GM21390 (cell line): ENCODE data around the gene ZNF800.

Experiments
- ATAC-seq: cut with Tn5 transposase; IDR thresholded peaks from one replicate; pipeline ENCODE4 v1.9.1; 2021; ENCODE audit not compliant: unreplicated experiment

ZNF800 gene

GRCh38 chr7:127350586-127350985 is 41.9 kb downstream of the ZNF800 start:
- ATAC-seq = no peak

DNA sequence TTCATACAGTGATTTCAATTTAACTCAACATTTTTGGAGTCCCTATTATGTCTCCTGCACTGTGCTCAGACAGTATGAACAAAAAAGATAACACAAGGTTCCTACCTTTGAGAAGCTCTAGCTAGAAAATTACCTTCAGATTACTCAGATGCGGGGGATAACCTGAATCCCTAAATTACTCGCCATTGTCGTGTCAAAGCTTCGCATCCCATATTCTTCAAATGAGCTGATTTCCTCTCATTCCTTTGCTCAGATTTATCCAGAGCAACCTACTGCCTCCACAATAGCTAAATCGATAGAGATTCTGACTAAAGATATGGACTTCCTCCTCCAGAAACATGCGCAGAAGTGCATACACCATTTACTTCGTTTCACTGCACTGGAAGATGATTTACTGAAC is 42.6 kb downstream of the ZNF800 start:
- no peak for ATAC-seq

DNA sequence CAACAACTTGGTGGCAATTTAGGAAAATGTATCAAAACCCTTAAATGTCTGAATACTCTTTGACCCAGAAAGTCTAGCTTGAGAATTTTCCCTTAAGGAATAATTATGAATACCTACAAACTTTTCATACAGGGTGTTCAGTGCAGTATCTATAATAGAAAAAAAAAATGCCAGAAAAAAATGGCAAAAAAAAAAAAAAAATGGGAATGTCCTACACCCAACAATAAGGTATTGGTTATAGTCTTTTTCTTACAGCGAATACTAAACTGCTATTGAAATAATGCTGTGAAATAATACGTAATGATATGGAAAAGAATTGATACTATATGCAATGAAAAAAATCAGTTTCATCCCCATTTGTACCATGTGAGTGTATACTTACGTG is 44.3 kb downstream of the ZNF800 start:
- ATAC-seq = no peak

DNA sequence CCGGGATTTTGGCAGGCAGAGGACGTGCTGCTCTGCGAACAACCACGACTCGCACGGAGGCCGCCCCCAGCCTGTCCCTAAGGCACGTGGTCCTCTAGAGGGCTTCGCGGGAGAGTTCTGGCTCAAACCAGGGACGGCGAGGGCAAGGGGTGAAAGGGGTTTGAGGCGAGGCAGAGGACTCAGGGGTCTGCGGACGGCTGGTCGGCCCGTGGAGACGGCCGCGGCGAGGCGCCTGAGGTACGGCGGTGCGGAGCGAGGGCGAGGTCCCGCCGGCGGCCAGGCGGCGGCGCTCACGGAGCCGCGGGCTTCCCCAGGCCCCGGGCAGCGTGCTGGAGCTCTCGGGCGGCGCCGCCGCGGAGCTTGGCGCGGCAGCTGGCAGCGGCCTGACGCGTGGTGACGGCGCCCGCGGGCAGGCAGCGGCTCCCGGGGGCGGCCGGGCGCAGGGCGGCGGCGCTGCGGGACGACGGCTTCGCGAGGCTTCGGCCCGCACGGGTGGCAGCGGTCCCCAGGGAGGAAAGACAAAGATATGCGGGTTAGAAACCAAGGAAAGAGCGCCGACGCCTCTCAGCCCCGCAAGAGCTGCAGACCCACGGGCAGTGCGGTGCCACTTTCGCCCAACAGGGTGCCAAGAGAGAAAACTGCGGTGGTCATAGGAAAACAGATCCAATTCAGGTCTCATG is 44.8 kb downstream of the ZNF800 start:
- ATAC-seq = peak; percentile 98

GRCh38 chr7:127346575-127347256 is 45.8 kb downstream of the ZNF800 start:
- ATAC-seq = no peak

DNA sequence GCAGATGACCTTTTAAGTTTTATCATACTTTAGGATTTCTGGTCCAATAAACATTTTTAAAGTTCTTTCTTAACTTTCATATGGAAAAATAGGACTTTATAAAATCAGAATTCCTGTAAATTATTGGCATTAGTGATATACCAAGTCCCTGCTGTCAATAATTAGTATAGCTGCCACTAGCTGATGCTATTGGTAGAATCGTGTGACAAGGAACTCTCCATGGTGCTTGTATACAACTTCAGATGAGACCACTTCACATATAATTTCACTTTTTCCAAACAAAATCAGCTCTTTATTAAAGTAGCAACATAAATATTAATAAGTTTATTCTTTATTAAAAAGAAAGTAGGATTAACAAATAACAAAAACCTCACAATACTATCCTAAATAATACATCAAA is 49.9 kb downstream of the ZNF800 start:
- ATAC-seq = no peak

- no peak for ATAC-seq
These were observed 54.4 kb downstream of the ZNF800 start for GRCh38 chr7:127338122-127338521.

GRCh38 chr7:127337581-127337980 is 54.9 kb downstream of the ZNF800 start:
- no peak for ATAC-seq

DNA sequence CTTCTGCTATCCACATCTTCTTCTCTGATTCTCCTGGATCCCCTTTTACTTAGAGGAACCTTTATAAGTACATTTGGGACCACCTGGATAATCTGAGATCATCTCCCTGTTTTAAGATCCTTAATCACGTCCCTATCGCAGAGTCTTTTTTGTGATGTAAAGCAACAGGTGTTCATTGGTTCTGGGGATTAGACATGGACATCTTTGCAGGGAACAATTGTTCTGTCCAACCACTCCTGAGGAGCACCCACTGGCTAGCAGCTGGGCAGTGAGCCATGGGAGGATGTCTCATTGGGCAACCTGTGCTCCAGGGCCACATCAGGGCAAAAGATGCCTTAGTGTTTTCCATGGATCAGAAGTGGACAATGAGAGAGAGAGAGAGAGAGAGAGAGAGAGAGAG is 56.0 kb downstream of the ZNF800 start:
- ATAC-seq = no peak

- no peak for ATAC-seq
These were observed 59.6 kb downstream of the ZNF800 start for GRCh38 chr7:127332880-127333279.

- ATAC-seq = no peak
These were observed 62.4 kb downstream of the ZNF800 start for GRCh38 chr7:127330070-127330469.

DNA sequence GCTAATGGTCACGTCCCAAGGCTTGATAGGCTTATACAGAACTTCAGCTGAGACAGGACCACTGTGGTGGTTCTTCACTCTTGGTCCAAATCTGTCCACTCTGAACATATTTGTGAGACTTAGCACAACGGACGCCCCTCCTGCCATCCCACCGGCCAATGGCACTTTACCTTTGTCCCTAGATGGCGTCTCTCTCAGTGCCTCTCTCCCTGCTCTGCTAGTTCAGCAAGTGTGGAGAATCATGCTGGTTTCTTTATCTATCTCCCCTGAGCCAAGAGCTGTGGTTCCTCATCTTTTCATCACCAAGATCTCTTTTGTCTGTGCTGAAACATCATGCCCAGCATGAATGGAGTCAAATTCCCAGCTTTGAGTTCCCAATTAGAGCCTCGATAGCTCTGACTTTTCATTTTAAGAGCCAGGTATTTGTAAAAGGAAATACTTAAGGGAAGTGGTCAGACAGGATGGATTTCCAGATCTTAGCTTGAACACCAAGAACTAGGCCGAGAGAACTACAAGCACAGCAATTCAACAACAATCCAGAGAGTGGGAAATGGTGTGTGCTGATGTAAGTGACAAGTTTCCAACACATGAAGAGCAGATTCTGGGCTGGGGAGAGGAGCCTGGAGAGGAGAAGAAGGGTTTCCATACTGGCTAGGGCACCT is 69.5 kb downstream of the ZNF800 start:
- ATAC-seq = no peak

GRCh38 chr7:127322351-127322750 is 70.2 kb downstream of the ZNF800 start:
- ATAC-seq = no peak

DNA sequence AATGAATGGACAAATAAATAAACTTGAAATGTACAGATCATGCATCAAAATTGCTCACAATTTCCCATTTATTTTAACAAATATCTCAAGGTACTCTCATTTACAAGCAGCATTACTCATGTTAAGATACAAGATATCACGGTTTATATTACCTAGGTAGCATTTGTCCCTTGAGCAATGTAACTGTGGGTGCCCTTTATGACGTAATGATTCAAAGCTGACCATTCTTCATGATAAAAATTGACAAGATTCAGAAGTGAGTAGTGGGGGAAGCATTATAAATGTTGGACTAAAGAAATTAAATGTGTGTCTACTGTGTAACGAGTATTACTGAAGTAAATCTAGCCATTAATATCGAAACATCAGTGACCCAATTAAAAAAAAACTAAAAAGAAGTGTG is 71.5 kb downstream of the ZNF800 start:
- no peak for ATAC-seq
